ENCODE results near the gene HHAT. TPM values are rescaled to one million over a fixed set of nuclear protein-coding genes. Genes with fewer than 3 reads are reported as not detected.

HHAT gene
- total and polyA plus RNA-seq, 2 of the 4 experiments (the other 2 are of a cell fraction): 1.7 to 2.5 TPM

DNA sequence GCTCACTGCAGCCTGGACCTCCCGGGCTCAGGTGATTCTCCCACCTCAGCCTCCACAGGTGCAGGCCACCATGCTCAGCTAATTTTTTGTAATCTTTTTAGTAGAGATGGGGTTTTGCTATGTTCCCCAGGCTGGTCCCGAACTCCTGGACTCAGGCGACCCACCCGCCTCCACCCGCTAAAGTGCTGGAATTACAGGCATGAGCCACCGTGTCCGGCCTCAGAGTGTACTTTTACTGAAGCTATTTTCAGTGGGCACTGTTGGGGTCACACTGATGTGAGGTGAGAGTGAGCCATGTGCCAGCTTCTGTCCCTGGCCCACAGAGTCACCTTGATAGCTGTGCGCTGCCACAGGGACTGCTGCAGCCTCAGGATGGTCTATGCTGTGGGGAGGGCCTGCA is 25.3 kb upstream of the HHAT start:
- no TSS peak for BruUV-seq (replicated peaks)
- Histone ChIP-seq H3K56ac (ENCODE audit: extremely low read depth, insufficient read depth, low read length) (no peak overlapping the region), H2BK15ac (ENCODE audit: low read depth, low read length) (no peak overlapping the region), H3K4me1 (ENCODE audit: control insufficient read depth, insufficient read depth, low read length) (no peaks in the 10 kb centered on the region), H3K23ac (ENCODE audit: low read depth, low read length) (no peak overlapping the region), H3K79me1 (ENCODE audit: low read depth in 1 of 2, low read length in 2 of 2) (no peaks in the 10 kb centered on the region), H4K20me1 (ENCODE audit: insufficient read depth, low read length) (no peaks in the 10 kb centered on the region), H2BK20ac (ENCODE audit: low read depth, low read length) (no peak overlapping the region), H3K9me1 (ENCODE audit: insufficient read depth, low read length) (no peaks in the 10 kb centered on the region), H3K4ac (ENCODE audit: low read depth, low read length) (no peak overlapping the region), H3K9me3 (ENCODE audit: control insufficient read depth, insufficient read depth, low read length) (no peaks in the 10 kb centered on the region), H2BK5ac (ENCODE audit: low read depth, low read length, poor library complexity, severe bottlenecking) (no peak overlapping the region), H4K91ac (ENCODE audit: insufficient read depth, low read depth, low read length) (no peak overlapping the region), H2AK9ac (replicated peaks; ENCODE audit: low read depth, low read length, poor library complexity) (no peak overlapping the region), H3K9ac (ENCODE audit: low read depth, low read length) (no peak overlapping the region), H3K14ac (replicated peaks; ENCODE audit: low read depth, low read length) (no peak overlapping the region), H2AK5ac (ENCODE audit: low read depth, low read length) (no peak overlapping the region), H2AFZ (replicated peaks; ENCODE audit: low read length, poor library complexity) (no peak overlapping the region), H3K4me2 (ENCODE audit: low read depth, low read length) (no peak overlapping the region), H4K5ac (ENCODE audit: low read depth, low read length) (no peak overlapping the region), H4K8ac (ENCODE audit: low read depth in 2 of 2, low read length in 2 of 2) (no peak overlapping the region), H2BK120ac (ENCODE audit: low read depth, low read length) (no peak overlapping the region), H3K36me3 (ENCODE audit: control insufficient read depth, insufficient read depth, low read length) (no peaks in the 10 kb centered on the region), H3K18ac (ENCODE audit: low read depth, low read length) (no peak overlapping the region), H3K27ac (ENCODE audit: insufficient read depth, low read length) (no peak overlapping the region), H3K27me3 (ENCODE audit: control insufficient read depth, insufficient read depth, low read length) (peaks cover 26% of the 10 kb centered on the region), H3K4me3 (ENCODE audit: insufficient read depth, low read depth, low read length) (no peak overlapping the region)
- TF ChIP-seq, protein P1, sequence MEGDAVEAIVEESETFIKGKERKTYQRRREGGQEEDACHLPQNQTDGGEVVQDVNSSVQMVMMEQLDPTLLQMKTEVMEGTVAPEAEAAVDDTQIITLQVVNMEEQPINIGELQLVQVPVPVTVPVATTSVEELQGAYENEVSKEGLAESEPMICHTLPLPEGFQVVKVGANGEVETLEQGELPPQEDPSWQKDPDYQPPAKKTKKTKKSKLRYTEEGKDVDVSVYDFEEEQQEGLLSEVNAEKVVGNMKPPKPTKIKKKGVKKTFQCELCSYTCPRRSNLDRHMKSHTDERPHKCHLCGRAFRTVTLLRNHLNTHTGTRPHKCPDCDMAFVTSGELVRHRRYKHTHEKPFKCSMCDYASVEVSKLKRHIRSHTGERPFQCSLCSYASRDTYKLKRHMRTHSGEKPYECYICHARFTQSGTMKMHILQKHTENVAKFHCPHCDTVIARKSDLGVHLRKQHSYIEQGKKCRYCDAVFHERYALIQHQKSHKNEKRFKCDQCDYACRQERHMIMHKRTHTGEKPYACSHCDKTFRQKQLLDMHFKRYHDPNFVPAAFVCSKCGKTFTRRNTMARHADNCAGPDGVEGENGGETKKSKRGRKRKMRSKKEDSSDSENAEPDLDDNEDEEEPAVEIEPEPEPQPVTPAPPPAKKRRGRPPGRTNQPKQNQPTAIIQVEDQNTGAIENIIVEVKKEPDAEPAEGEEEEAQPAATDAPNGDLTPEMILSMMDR (conservative IDR thresholded peaks at IDR 0.05; ENCODE audit: low read depth, low read length): no peak
- no peak for TF ChIP-seq FOS (IDR thresholded peaks at IDR 0.05; ENCODE audit: low read depth, low read length)
- CTCF ChIA-PET: interaction anchor here (0.6 to 0.9 kb wide), 2 partner anchors 57 to 61 kb away, joined by 3 to 4 read pairs; no protein-coding TSS in a partner anchor
- dilution Hi-C loops (cut with HindIII; ENCODE audit: low sequenced_read_pairs, unreplicated experiment) (no loop called here), intact Hi-C loops (cut with micrococcal nuclease) (no loop called here), in situ Hi-C loops (cut with MboI; ENCODE audit: low sequenced_read_pairs) (loop anchor here (25.0 kb wide), 1 partner anchor 441 kb away; no protein-coding TSS in a partner anchor)
- no peak for DNase-seq
- no peak for ATAC-seq (ENCODE audit: low read depth)
- WGBS, 2 experiments (ENCODE audit: extremely low coverage in 2 of 2, insufficient read length in 1 of 2): 92% methylated on average over 2 of the region's 8 CpGs; no CpG with 5 or more reads in 1 of the 2 experiments
- POLR2A ChIA-PET (ENCODE audit: unreplicated experiment): no interaction called here
